SHP77 treated with DMSO at 0.1 percent for 48 hours (cell line): Measurements from ENCODE around the gene KLHL24.
"Not testable (repeated sequence)": the region's sequence is repeated elsewhere in the genome, so short reads cannot be mapped to it uniquely, and the experiment has no call there.

ENCODE experiments used
- DNase-seq: peaks from one replicate; lab custom pipeline; 2025; lab: John Stamatoyannopoulos, UW

The KLHL24 gene

DNA sequence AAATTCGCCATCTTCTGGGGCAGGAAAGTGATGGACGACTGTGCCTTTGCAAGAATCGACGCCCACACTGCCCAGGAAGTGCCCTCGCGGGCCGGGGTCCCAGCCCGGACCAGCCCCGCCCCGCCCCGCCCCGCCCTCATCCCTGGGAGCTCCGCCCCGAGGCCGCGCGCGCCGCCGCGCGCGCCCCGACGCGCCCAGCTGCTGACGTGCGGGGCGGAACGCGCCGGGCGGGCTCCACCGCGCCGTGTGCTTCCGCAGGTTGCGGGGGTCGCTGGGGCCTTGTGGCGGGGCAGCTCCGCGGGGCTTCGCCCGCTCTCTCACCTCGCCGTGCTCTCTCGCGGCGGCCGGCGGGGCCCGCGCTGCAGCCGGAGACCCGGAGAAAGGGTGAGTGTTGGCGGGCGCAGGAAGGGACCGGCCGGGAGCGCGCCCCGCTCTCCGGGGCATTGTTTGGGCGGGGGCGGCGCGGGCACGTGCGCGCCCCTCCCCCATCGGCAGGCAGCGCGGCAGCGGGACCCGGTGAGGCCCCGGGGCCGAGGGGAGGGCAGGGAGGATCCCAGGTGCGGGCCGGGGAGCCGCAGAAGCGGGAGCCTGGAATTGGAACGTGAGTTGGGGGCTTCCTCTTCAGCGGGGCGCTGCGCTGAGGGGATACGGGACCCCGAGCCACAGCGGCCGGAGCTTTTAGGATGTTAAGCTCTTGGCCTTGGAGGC is 62.3 kb downstream of the KLHL24 start, which contains the start of gene YEATS2:
TSS of gene YEATS2 (plus strand) at position 188 of the 708 bp plus-strand sequence. CDS start 17,366 bp downstream, outside the sequence.
- DNase-seq: peak; percentile 43

DNA sequence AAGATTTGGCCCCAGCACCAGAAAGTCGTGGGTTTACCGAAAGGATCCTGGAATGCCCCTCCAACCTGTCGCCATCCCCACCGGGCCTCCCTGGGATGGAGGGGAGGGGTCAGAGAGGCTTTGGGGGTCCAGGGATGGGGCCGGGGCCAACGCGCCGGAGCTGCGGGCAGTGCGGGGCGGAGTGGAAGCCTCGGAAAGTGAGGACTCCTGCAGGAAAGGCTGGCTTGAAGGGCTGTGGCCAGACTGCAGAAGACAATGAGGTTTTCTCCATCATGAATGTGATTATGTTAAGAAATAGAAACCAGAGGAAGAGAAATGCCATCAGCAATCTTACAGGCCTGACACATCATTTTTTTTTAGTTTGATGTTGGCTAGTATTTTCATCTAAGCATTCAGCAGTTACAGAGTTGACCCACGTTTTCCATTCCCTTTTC is 62.9 kb downstream of the KLHL24 start:
- DNase-seq: no peak

DNA sequence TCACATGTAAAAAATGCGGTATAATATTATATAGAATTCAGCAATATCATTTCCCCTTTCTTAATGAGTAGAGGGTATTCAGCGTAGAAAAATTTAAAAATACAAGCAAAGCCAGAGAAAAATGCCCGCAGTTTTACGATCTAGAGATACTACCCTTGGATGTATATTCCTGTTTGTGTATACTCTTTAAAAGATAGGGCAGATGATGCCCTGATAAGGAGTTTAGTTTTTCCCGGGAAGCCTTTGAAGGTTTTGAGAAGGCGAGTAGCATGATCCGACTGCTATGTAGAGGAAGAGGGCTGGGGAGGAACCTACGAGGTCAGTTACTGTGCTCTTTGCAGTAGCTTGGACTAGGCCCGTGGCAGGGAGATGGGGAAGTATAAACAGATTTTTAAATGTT is 63.3 kb downstream of the KLHL24 start:
- DNase-seq: no peak

DNA sequence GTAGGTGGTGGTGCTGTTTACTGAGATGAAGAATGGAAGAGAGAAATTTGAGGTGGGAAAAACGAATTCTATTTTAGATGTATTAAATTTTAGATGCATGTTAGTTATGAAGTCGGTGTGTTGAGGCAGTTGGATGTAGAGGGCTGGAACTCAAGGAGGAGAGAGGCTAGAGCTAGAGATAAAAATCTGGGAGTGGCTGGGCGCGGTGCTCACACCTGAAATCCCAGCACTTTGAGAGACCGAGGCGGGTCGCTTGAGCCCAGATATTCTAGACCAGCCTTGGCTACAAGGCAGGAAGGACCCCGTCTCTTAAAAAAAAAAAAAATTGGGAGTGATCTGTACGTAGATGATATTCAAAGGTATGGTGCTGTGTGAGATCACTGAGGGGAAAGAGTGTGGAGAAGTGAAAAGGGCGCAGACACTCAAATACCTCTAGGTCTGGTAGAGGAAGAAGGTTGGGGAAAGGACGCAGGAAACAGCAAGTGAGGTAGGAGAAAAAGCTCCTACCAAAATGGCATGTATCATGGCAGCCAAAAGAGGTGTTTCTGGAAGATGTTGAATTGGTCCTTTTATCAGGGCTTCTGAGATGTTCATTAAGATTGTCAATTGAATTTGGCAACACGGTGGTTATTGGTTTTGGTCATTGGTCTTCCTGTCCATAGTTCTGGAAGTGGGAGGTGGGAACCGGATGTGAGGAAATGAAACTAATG is 64.0 kb downstream of the KLHL24 start:
- DNase-seq: no peak

DNA sequence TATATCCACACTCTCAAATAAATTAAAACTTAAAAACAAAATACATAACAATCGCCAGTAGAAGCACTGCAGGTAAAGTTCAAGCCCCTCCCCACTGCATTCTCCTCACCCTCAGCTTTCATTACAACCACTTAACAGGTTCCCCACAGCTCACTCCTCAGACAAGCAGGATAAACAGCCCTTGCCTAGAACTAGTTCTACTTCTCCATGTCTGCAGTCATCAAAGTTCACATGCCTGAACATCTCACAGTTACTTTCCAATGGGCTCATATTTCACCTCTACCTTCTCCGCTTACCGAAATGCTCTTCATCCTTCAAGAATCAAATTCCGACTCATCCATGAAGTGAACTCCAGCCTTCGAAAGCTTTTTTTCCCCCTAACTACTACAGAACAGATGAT is 66.3 kb downstream of the KLHL24 start:
- DNase-seq: no peak

DNA sequence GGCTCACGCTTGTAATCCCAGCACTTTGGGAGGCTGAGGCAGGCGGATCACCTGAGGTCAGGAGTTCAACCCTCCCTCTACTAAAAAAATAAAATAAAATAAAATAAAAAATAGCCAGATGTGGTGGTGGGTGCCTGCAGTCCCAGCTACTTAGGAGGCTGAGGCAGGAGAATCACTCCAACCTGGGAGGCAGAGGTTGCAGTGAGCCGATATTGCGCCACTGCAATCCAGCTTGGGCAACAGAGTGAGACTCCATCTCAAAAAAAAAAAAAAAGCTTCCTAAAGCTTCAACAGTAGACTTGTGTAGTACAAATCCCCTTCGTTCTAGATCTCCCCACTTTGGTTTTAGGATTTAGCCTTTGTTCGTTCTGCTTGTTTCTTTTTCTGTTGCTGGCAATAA is 68.5 kb downstream of the KLHL24 start:
- DNase-seq: not testable (repeated sequence)

DNA sequence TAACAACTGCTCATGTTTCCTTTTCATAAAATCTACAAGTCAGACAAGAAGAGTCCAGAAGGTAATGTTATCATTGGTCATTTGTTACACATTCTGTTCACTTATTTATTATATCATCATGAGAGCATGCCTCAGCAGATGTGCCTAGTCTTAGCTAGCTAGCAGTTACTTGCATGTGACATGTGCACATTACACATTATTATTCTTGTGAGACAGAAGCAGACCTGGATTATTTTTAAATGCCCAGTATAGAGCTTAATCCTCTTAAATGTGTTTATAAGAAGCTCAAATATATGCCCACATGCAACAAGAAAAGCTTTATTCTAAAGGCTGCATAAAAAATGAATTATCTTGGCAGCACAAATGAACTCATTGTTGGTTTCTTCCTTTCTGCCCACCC is 74.8 kb downstream of the KLHL24 start:
- DNase-seq: no peak

DNA sequence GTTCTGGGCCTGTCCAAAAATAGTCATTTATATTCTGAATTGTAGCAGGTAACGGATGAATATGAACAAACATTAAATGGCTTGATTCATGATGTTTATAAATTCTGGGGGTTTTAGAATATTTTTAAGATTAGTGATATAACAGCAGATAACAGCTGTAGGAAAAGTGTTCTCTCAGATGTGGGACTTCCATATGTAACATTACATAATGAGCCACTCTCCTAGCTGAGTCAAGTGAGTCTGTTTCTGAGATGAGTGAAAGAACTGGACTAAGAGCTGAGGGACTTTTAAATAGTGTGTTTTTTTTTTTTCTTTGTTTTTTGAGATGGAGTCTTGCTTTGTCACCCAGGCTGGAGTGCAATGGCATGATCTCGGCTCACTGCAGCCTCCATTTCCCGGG is 76.1 kb downstream of the KLHL24 start:
- DNase-seq: no peak

DNA sequence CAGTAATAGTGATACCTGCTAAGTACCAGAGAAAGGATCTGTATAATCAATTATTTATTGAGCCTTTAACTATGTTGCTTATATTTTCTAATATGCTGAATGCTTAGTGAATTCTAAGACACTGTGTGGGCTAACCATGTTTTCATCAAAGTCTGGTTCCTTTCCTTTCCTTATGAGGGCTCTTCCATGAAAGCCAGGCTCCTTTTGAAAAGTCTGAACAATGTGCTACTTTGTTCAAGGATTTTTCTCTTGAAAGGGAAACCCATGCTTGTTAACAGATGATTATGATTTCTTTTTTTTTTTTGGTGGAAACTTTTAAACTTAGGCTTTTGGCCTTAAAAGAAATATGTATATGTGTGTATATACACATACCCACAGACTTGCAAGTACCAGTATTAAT is 79.2 kb downstream of the KLHL24 start:
- no peak for DNase-seq

DNA sequence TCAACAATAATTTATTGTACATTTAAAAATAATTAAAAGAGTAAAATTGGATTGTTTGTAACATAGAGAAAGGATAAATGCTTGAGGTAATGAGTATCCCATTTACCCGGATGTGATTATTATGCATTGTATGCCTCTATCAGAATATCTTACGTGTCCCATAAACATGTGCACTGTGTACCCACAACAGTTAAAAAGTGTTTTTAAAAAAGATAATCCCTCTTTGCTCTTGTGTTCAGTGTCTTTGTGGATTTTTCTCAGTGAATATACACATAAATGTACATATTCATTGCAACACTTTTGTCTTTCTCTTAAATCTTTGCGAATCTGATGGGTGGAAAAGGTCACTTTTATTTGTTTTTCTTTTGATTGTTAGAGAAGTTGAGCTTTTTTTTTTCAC is 82.6 kb downstream of the KLHL24 start:
- DNase-seq: no peak

DNA sequence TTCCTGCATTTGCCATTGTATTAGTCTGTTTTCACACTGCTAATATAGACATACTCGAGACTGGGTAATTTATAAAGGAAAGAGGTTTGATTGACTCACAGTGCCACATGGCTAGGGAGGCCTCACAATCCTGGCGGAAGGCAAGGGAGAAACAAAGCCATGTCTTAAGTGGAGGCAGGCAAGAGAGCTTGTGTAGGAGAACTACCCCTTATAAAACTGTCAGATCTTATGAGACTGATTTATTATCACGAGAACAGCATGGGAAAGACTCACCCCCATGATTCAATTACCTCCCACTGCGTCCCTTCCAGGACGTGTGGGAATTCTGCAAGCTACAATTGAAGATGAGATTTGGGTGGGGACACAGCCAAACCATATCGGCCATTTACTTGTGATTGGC is 90.0 kb downstream of the KLHL24 start:
- no peak for DNase-seq

DNA sequence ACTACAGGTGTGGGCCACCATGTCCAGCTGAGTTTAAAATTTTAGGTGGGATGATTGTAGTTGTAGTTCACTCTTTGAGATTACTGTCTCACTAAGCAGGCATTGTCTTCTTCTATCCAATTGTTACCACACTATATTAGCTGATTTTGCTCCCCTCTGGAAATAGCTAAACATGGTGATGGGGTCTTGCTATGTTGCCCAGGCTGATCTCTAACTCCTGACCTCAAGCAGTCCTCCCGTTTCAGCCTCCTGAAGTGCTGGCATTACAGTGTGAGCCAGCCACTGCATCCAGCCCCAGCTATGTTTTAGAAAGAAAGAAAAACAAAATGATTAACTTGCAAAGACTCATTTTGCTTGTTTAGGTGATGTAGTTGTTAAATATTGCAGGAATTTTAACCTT is 92.8 kb downstream of the KLHL24 start:
- no peak for DNase-seq

DNA sequence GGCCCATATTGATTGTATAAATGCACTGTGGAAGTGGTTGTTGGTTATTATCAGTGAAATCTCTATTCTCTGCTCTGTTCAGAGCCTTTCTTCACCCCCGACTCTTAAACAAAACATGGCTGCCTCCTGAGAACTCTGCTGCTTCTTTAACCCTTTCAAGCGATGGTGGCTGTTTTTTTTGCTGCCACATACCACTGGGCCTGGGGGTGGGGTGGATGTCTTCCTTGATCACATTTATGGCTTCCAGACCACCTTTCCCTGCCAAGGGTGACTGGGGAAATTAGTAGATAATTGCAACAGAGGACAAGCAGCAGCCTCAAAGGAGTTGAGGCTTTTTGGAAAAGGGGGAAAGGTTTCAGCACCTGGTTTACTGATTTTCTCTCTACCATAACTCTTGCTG is 94.9 kb downstream of the KLHL24 start:
- no peak for DNase-seq

DNA sequence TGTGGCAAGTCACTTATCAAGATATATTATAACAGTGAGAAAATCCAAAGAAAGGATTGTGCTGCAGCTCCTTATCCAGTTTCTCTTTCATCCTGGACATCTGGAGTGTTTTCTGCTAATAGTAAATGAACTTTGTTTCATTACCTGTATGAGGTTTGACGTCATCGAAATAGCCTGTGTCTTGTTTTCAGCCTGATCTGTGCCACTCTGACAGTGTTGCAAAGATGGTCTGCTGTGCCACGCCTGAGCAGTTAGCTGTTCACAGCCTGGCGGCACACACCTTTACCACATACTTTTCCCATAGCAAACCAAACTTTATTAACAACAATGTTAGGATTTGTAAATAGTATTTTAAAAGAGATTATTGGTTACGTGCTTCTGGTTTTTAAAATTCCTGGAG is 96.2 kb downstream of the KLHL24 start:
- DNase-seq: no peak

DNA sequence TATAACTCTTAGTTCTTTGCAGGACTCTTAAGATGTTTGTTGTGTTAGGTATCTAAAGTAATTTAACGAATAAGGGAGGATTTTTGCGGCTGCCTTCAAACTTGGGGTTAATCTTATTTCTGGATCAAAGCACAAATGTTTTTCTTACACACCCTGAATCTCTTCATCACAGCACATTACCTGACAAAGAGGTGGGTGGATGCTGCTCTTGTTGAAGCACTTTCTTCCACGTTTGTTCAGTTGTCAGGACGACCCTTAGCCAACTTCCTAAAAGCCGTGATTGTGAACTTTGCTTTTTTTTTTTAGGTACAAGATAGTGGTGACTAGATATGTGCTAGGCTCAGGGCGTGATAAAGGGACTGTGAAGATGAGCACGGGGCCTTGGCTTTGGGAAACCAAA is 98.1 kb downstream of the KLHL24 start:
- no peak for DNase-seq
